ENCODE measurements around the gene PIGT. TPM values are rescaled to one million over a fixed set of nuclear protein-coding genes. Genes with fewer than 3 reads are reported as not detected.

The PIGT gene
- total and polyA plus RNA-seq, 2 of the 13 experiments (the other 11 are each of a cell fraction or from before 2014, with no cell fraction given) = 65.9 to 74.1 TPM

DNA sequence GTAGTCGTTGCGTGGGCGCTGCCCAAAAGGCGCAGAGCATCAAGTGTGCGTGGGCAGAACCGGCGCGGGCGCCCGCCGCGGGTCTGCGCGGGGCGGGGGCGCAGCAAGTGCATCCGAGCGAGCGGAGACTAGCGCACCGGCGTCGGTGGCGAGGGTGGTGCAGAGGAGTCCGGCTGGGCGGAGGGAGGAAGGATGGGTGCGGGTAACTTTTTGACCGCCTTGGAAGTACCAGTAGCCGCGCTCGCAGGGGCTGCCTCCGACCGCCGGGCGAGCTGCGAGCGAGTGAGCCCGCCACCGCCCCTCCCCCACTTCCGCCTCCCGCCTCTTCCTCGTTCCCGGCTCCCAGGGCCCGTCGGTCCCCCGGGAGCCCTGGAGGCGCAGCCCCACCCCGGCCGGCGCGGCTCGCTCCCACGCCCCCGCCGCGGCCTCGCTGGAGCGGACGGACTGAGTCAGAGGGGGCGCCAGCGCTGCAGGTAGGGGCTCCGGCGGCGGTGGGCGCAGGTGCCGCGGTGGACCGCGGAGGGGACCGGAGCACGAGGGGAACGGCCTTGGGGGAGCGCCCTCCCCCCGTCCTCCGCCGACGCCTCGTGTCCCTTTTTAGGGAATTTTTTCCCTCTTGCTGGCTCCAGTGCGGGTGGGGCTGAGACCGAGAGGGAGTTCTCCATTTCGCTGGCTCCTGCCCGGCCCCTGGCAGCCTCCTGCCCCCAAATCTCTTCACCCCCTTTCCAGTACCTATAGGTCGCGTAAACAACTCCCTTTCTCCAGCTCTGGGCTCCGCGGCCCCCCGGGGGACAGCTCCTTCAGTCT, 9.5 kb upstream of the PIGT start (continued):
- no peak for TF ChIP-seq PBX3 (CRISPR knock-in tag; IDR thresholded peaks at IDR 0.05; ENCODE audit: borderline replicate concordance)
- peak; percentile 80 for TF ChIP-seq UBTF (CRISPR knock-in tag; IDR thresholded peaks at IDR 0.05)
- TF ChIP-seq DMAP1 (CRISPR knock-in tag; IDR thresholded peaks at IDR 0.05) = peak; percentile 29; the same call in 1 of the 2 replicates
- TF ChIP-seq CCDC6 (CRISPR knock-in tag; IDR thresholded peaks at IDR 0.05) = peak; percentile 93
- TF ChIP-seq PPARG (CRISPR knock-in tag; conservative IDR thresholded peaks at IDR 0.05) = no peak
- 0 out of 2 replicates have a peak, but pooled peaks have one; percentile 32 for TF ChIP-seq ZBTB39 (CRISPR knock-in tag; IDR thresholded peaks at IDR 0.05)
- TF ChIP-seq ELF4 (CRISPR knock-in tag; IDR thresholded peaks at IDR 0.05; ENCODE audit: borderline replicate concordance) = 0 out of 2 replicates have a peak, but pooled peaks have one; percentile 52
- no peak for TF ChIP-seq CAMTA2 (CRISPR knock-in tag; IDR thresholded peaks at IDR 0.05; ENCODE audit: borderline replicate concordance)
- TF ChIP-seq, protein P1, sequence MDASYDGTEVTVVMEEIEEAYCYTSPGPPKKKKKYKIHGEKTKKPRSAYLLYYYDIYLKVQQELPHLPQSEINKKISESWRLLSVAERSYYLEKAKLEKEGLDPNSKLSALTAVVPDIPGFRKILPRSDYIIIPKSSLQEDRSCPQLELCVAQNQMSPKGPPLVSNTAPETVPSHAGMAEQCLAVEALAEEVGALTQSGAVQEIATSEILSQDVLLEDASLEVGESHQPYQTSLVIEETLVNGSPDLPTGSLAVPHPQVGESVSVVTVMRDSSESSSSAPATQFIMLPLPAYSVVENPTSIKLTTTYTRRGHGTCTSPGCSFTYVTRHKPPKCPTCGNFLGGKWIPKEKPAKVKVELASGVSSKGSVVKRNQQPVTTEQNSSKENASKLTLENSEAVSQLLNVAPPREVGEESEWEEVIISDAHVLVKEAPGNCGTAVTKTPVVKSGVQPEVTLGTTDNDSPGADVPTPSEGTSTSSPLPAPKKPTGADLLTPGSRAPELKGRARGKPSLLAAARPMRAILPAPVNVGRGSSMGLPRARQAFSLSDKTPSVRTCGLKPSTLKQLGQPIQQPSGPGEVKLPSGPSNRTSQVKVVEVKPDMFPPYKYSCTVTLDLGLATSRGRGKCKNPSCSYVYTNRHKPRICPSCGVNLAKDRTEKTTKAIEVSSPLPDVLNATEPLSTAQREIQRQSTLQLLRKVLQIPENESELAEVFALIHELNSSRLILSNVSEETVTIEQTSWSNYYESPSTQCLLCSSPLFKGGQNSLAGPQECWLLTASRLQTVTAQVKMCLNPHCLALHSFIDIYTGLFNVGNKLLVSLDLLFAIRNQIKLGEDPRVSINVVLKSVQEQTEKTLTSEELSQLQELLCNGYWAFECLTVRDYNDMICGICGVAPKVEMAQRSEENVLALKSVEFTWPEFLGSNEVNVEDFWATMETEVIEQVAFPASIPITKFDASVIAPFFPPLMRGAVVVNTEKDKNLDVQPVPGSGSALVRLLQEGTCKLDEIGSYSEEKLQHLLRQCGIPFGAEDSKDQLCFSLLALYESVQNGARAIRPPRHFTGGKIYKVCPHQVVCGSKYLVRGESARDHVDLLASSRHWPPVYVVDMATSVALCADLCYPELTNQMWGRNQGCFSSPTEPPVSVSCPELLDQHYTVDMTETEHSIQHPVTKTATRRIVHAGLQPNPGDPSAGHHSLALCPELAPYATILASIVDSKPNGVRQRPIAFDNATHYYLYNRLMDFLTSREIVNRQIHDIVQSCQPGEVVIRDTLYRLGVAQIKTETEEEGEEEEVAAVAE (CRISPR knock-in tag; IDR thresholded peaks at IDR 0.05; ENCODE audit: borderline replicate concordance) = no peak
- TF ChIP-seq SRY (CRISPR knock-in tag; IDR thresholded peaks at IDR 0.05) = no peak; the same call in 1 of the 2 replicates
- peak; percentile 71 for TF ChIP-seq AGO2 (optimal IDR thresholded peaks at IDR 0.05; ENCODE audit: low read depth, low read length)
- peak; percentile 66; the same call in 1 of the 2 replicates for TF ChIP-seq BORCS8-MEF2B (CRISPR knock-in tag; IDR thresholded peaks at IDR 0.05)
- TF ChIP-seq MXD4 (CRISPR knock-in tag; IDR thresholded peaks at IDR 0.05) = peak; percentile 36; the same call in 1 of the 2 replicates
- peak; percentile 70 for TF ChIP-seq POLR2G (IDR thresholded peaks at IDR 0.05; ENCODE audit: low read depth, low read length)
- no peak for TF ChIP-seq ZNF510 (CRISPR knock-in tag; IDR thresholded peaks at IDR 0.05; ENCODE audit: low read depth)
- TF ChIP-seq, protein P2, sequence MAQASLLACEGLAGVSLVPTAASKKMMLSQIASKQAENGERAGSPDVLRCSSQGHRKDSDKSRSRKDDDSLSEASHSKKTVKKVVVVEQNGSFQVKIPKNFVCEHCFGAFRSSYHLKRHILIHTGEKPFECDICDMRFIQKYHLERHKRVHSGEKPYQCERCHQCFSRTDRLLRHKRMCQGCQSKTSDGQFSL (CRISPR knock-in tag; IDR thresholded peaks at IDR 0.05) = 0 out of 2 replicates have a peak, but pooled peaks have one; percentile 58
- 0 out of 2 replicates have a peak, but pooled peaks have one; percentile 7 for TF ChIP-seq GFI1 (CRISPR knock-in tag; IDR thresholded peaks at IDR 0.05; ENCODE audit: borderline replicate concordance)
- TF ChIP-seq ZNF746 (CRISPR knock-in tag; IDR thresholded peaks at IDR 0.05) = 0 out of 2 replicates have a peak, but pooled peaks have one; percentile 39

Data from HepG2 (cell line).